H9 (cell line): ENCODE results near the gene RNASET2. TPM values are rescaled to one million over a fixed set of nuclear protein-coding genes. Genes with fewer than 3 reads are reported as not detected.

Source experiments
- DNase-seq: peaks from one replicate; pipeline ENCODE4 v3.0.0-alpha.2; 2017
- H2AFZ ChIP-seq: one replicate; pipeline ENCODE4 v1.6.1; 2013; ENCODE audit warnings: mild to moderate bottlenecking, low read length, control low read depth, moderate library complexity
- H2AK5ac ChIP-seq: 2 replicates; pipeline ENCODE4 v1.6.1; 2013; ENCODE audit warnings: low read length, control low read depth, mixed read lengths; ENCODE audit not compliant: insufficient read length
- H2BK120ac ChIP-seq: one replicate; pipeline ENCODE4 v1.6.1; 2013; ENCODE audit warnings: low read depth, mild to moderate bottlenecking, low read length, control low read depth, inconsistent platforms; ENCODE audit not compliant: poor library complexity, severe bottlenecking
- H2BK12ac ChIP-seq: 2 replicates; pipeline ENCODE4 v1.6.1; 2013; ENCODE audit warnings: low read length, control low read depth, mixed read lengths, low read depth; ENCODE audit not compliant: insufficient read length
- H2BK15ac ChIP-seq: 2 replicates; pipeline ENCODE4 v1.6.1; 2013; ENCODE audit warnings: low read depth, low read length, control low read depth
- H2BK20ac ChIP-seq: one replicate; pipeline ENCODE4 v1.6.1; 2013; ENCODE audit warnings: low read depth, mild to moderate bottlenecking, low read length, control low read depth, inconsistent platforms; ENCODE audit not compliant: poor library complexity, severe bottlenecking
- H2BK5ac ChIP-seq: 2 replicates; pipeline ENCODE4 v1.6.1; 2013; ENCODE audit warnings: low read length, control low read depth, mixed read lengths; ENCODE audit not compliant: insufficient read length
- H3K14ac ChIP-seq: 2 replicates; pipeline ENCODE4 v1.6.1; 2013; ENCODE audit warnings: low read length, control low read depth; ENCODE audit not compliant: insufficient read depth
- H3K18ac ChIP-seq: 2 replicates; pipeline ENCODE4 v1.6.1; 2013; ENCODE audit warnings: low read depth, mild to moderate bottlenecking, mixed read lengths, low read length, control low read depth; ENCODE audit not compliant: insufficient read length
- H3K23ac ChIP-seq: 2 replicates; pipeline ENCODE4 v1.6.1; 2013; ENCODE audit warnings: low read length, control low read depth, mixed read lengths, low read depth; ENCODE audit not compliant: insufficient read length
- H3K23me2 ChIP-seq: 2 replicates; pipeline ENCODE4 v1.6.1; 2013; ENCODE audit warnings: low read depth, mild to moderate bottlenecking, mixed read lengths, low read length, control low read depth; ENCODE audit not compliant: insufficient read length, poor library complexity, severe bottlenecking
- H3K27ac ChIP-seq: 2 replicates; pipeline ENCODE4 v1.5.1; 2013; ENCODE audit warnings: low read length, control low read depth, mixed read lengths, low read depth; ENCODE audit not compliant: insufficient read length
- H3K27me3 ChIP-seq: 2 replicates; pipeline ENCODE4 v1.6.1; 2013; ENCODE audit warnings: low read length, control low read depth, inconsistent platforms; ENCODE audit not compliant: insufficient read depth
- H3K4ac ChIP-seq: 2 replicates; pipeline ENCODE4 v1.6.1; 2013; ENCODE audit warnings: low read depth, mild to moderate bottlenecking, control low read depth, inconsistent platforms, low read length, moderate library complexity
- H3K4me1 ChIP-seq: 2 replicates; pipeline ENCODE4 v1.6.1; 2013; ENCODE audit warnings: low read length, control low read depth, inconsistent platforms; ENCODE audit not compliant: insufficient read depth
- H3K4me2 ChIP-seq: 2 replicates; pipeline ENCODE4 v1.6.1; 2013; ENCODE audit warnings: low read length, control low read depth, mixed read lengths; ENCODE audit not compliant: insufficient read length, insufficient read depth
- H3K56ac ChIP-seq: 2 replicates; pipeline ENCODE4 v1.6.1; 2013; ENCODE audit warnings: low read depth, mild to moderate bottlenecking, mixed read lengths, low read length, control low read depth; ENCODE audit not compliant: insufficient read length
- H3K79me1 ChIP-seq: 2 replicates; pipeline ENCODE4 v1.6.1; 2013; ENCODE audit warnings: low read depth, mild to moderate bottlenecking, moderate library complexity, low read length, control low read depth, inconsistent platforms; ENCODE audit not compliant: insufficient read depth, poor library complexity, severe bottlenecking
- H3K79me2 ChIP-seq: 2 replicates; pipeline ENCODE4 v1.6.1; 2013; ENCODE audit warnings: low read length, control low read depth, inconsistent platforms; ENCODE audit not compliant: insufficient read depth
- H3K9ac ChIP-seq: 2 replicates; pipeline ENCODE4 v1.6.1; 2013; ENCODE audit warnings: low read length, control low read depth, mixed read lengths; ENCODE audit not compliant: insufficient read length; ENCODE audit errors: extremely low read depth
- H3K9me3 ChIP-seq: one replicate; pipeline ENCODE4 v1.6.1; 2013; ENCODE audit warnings: low read depth, low read length, inconsistent platforms; ENCODE audit not compliant: control insufficient read depth
- H3T11ph ChIP-seq: one replicate; pipeline ENCODE4 v1.6.1; 2013; ENCODE audit warnings: mild to moderate bottlenecking, low read length, control low read depth, inconsistent platforms
- H4K20me1 ChIP-seq: one replicate; pipeline ENCODE4 v1.6.1; 2013; ENCODE audit not compliant: control insufficient read depth, insufficient read length, insufficient read depth
- H4K5ac ChIP-seq: 2 replicates; pipeline ENCODE4 v1.6.1; 2013; ENCODE audit warnings: low read depth, mild to moderate bottlenecking, mixed read lengths, low read length, control low read depth; ENCODE audit not compliant: insufficient read length
- H4K8ac ChIP-seq: replicated peaks from 2 replicates; pipeline ENCODE4 v1.6.1; 2013; ENCODE audit warnings: low read length, control low read depth, mixed read lengths, low read depth; ENCODE audit not compliant: insufficient read length
- H4K91ac ChIP-seq: 2 replicates; pipeline ENCODE4 v1.6.1; 2013; ENCODE audit warnings: low read depth, mild to moderate bottlenecking, moderate library complexity, mixed read lengths, low read length, control low read depth; ENCODE audit not compliant: insufficient read length
- H3K27ac Mint-ChIP-seq, 3 experiments: 2 replicates in 2 of 3; 3 replicates in 1 of 3; pipeline ENCODE4 v1.8.0; 2020 to 2021; ENCODE audit warnings: mixed read lengths in 3 of 3, mild to moderate bottlenecking in 1 of 3, moderate library complexity in 1 of 3
- H3K27me3 Mint-ChIP-seq: 2 replicates; pipeline ENCODE4 v1.8.0; 2021; ENCODE audit warnings: low read depth, mild to moderate bottlenecking, moderate library complexity, mixed read lengths
- H3K36me3 Mint-ChIP-seq, 3 experiments: 2 replicates in 2 of 3; 3 replicates in 1 of 3; pipeline ENCODE4 v1.8.0; 2020 to 2021; ENCODE audit warnings: low read depth in 3 of 3, mixed read lengths in 3 of 3; ENCODE audit not compliant: insufficient read depth in 1 of 3
- H3K4me1 Mint-ChIP-seq, 2 experiments: 2 replicates each; pipeline ENCODE4 v1.8.0; 2020; ENCODE audit warnings: mixed read lengths in 2 of 2
- H3K4me3 Mint-ChIP-seq, 2 experiments: 2 replicates in 1 of 2; 3 replicates in 1 of 2; pipeline ENCODE4 v1.8.0; 2020 to 2021; ENCODE audit warnings: mild to moderate bottlenecking in 2 of 2, mixed read lengths in 2 of 2, moderate library complexity in 1 of 2
- H3K9me3 Mint-ChIP-seq, 2 experiments: 2 replicates in 1 of 2; 3 replicates in 1 of 2; pipeline ENCODE4 v1.8.0; 2020; ENCODE audit warnings: mild to moderate bottlenecking in 2 of 2, mixed read lengths in 2 of 2, moderate library complexity in 1 of 2
- WGBS: extraction: QIAGEN DNeasy Blood & Tissue Kit; methylation state at CpG from one replicate; pipeline ENCODE4 v1.1.7; 2013; ENCODE audit warnings: missing lambda C conversion rate, low lambda C conversion rate, mixed read lengths; ENCODE audit not compliant: insufficient read length; ENCODE audit errors: extremely low coverage; 5-methylcytosine and 5-hydroxymethylcytosine counted together
- total RNA-seq: library from RNA; stranded (reverse); gene quantifications from 2 replicates; pipeline ENCODE4 v1.2.1, GENCODE V29; 2021
- TF ChIP-seq, protein P1 (sequence below): fragments of 200-600 bp; sonication (generic); conservative IDR thresholded peaks from 3 replicates; pipeline ENCODE4 v1.8.0; 2021; ENCODE audit warnings: antibody characterized with exemption, mild to moderate bottlenecking

RNASET2 gene
- total RNA-seq, 1 experiment from 2014 or later = 28.2 TPM

DNA sequence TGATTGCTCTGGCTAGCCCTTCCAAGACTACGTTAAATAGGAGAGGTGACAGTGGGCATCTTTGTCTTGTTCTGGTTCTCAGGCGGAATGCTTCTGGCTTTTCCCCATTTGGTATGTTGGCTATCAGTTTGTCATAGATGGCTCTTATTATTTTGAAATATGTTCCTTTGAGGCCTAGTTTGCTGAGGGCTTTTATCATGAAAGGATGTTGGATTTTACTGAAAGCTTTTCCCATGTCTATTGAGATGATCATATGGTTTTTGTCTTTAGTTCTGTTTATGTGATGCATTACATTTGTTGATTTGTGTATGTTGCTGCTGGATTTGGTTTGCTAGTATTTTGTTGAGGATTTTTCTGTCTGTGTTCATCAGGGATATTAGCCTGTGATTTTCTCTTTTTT, 9.9 kb upstream of the RNASET2 start:
- Histone ChIP-seq H4K5ac (no peak overlapping the region), H3K56ac (no peak overlapping the region), H3K4me2 (no peak overlapping the region), H3K79me2 (no peaks in the 10 kb centered on the region), H3K27me3 (no peaks in the 10 kb centered on the region), H3T11ph (no peak overlapping the region), H2AFZ (no peak overlapping the region), H3K23ac (no peak overlapping the region), H2BK15ac (no peak overlapping the region), H2AK5ac (no peak overlapping the region), H3K4me1 (no peaks in the 10 kb centered on the region), H2BK20ac (no peak overlapping the region), H3K4ac (no peak overlapping the region), H3K9me3 (no peaks in the 10 kb centered on the region), H2BK5ac (no peak overlapping the region), H4K8ac (no peak overlapping the region), H2BK120ac (no peak overlapping the region), H3K14ac (no peak overlapping the region), H4K20me1 (no peaks in the 10 kb centered on the region), H3K18ac (no peak overlapping the region), H3K27ac (no peak overlapping the region), H3K79me1 (no peaks in the 10 kb centered on the region), H2BK12ac (no peak overlapping the region), H4K91ac (no peak overlapping the region), H3K9ac (no peak overlapping the region), H3K23me2 (no peaks in the 10 kb centered on the region)
- Mint-ChIP-seq H3K9me3 (peaks cover 48 to 62% of the 10 kb centered on the region in 2 experiments), H3K27ac (no peak overlapping the region), H3K27me3 (peaks cover 34% of the 10 kb centered on the region), H3K4me1 (peaks cover 0 to 1% of the 10 kb centered on the region in 2 experiments; a peak in 1 of 4 replicates), H3K36me3 (peaks cover 23 to 65% (median 47%) of the 10 kb centered on the region in 3 experiments), H3K4me3 (no peak overlapping the region)
- no peak for DNase-seq
- WGBS = no CpG with 5 or more reads among the region's 2 CpGs
- TF ChIP-seq, protein P1, sequence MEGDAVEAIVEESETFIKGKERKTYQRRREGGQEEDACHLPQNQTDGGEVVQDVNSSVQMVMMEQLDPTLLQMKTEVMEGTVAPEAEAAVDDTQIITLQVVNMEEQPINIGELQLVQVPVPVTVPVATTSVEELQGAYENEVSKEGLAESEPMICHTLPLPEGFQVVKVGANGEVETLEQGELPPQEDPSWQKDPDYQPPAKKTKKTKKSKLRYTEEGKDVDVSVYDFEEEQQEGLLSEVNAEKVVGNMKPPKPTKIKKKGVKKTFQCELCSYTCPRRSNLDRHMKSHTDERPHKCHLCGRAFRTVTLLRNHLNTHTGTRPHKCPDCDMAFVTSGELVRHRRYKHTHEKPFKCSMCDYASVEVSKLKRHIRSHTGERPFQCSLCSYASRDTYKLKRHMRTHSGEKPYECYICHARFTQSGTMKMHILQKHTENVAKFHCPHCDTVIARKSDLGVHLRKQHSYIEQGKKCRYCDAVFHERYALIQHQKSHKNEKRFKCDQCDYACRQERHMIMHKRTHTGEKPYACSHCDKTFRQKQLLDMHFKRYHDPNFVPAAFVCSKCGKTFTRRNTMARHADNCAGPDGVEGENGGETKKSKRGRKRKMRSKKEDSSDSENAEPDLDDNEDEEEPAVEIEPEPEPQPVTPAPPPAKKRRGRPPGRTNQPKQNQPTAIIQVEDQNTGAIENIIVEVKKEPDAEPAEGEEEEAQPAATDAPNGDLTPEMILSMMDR = no peak
